H9 (cell line): ENCODE measurements around the gene DNMT3B. TPM values are rescaled to one million over a fixed set of nuclear protein-coding genes. Genes with fewer than 3 reads are reported as not detected.
"Not testable (repeated sequence)": the region's sequence is repeated elsewhere in the genome, so short reads cannot be mapped to it uniquely, and the experiment has no call there.

ENCODE experiments used
- DNase-seq: peaks from one replicate; pipeline ENCODE4 v3.0.0-alpha.2; 2017
- H2AFZ ChIP-seq: one replicate; pipeline ENCODE4 v1.6.1; 2013; ENCODE audit warnings: mild to moderate bottlenecking, low read length, control low read depth, moderate library complexity
- H2AK5ac ChIP-seq: 2 replicates; pipeline ENCODE4 v1.6.1; 2013; ENCODE audit warnings: low read length, control low read depth, mixed read lengths; ENCODE audit not compliant: insufficient read length
- H2BK120ac ChIP-seq: one replicate; pipeline ENCODE4 v1.6.1; 2013; ENCODE audit warnings: low read depth, mild to moderate bottlenecking, low read length, control low read depth, inconsistent platforms; ENCODE audit not compliant: poor library complexity, severe bottlenecking
- H2BK12ac ChIP-seq: 2 replicates; pipeline ENCODE4 v1.6.1; 2013; ENCODE audit warnings: low read length, control low read depth, mixed read lengths, low read depth; ENCODE audit not compliant: insufficient read length
- H2BK15ac ChIP-seq: 2 replicates; pipeline ENCODE4 v1.6.1; 2013; ENCODE audit warnings: low read depth, low read length, control low read depth
- H2BK20ac ChIP-seq: one replicate; pipeline ENCODE4 v1.6.1; 2013; ENCODE audit warnings: low read depth, mild to moderate bottlenecking, low read length, control low read depth, inconsistent platforms; ENCODE audit not compliant: poor library complexity, severe bottlenecking
- H2BK5ac ChIP-seq: 2 replicates; pipeline ENCODE4 v1.6.1; 2013; ENCODE audit warnings: low read length, control low read depth, mixed read lengths; ENCODE audit not compliant: insufficient read length
- H3K14ac ChIP-seq: 2 replicates; pipeline ENCODE4 v1.6.1; 2013; ENCODE audit warnings: low read length, control low read depth; ENCODE audit not compliant: insufficient read depth
- H3K18ac ChIP-seq: 2 replicates; pipeline ENCODE4 v1.6.1; 2013; ENCODE audit warnings: low read depth, mild to moderate bottlenecking, mixed read lengths, low read length, control low read depth; ENCODE audit not compliant: insufficient read length
- H3K23ac ChIP-seq: 2 replicates; pipeline ENCODE4 v1.6.1; 2013; ENCODE audit warnings: low read length, control low read depth, mixed read lengths, low read depth; ENCODE audit not compliant: insufficient read length
- H3K23me2 ChIP-seq: 2 replicates; pipeline ENCODE4 v1.6.1; 2013; ENCODE audit warnings: low read depth, mild to moderate bottlenecking, mixed read lengths, low read length, control low read depth; ENCODE audit not compliant: insufficient read length, poor library complexity, severe bottlenecking
- H3K27ac ChIP-seq: 2 replicates; pipeline ENCODE4 v1.5.1; 2013; ENCODE audit warnings: low read length, control low read depth, mixed read lengths, low read depth; ENCODE audit not compliant: insufficient read length
- H3K27me3 ChIP-seq: 2 replicates; pipeline ENCODE4 v1.6.1; 2013; ENCODE audit warnings: low read length, control low read depth, inconsistent platforms; ENCODE audit not compliant: insufficient read depth
- H3K4ac ChIP-seq: 2 replicates; pipeline ENCODE4 v1.6.1; 2013; ENCODE audit warnings: low read depth, mild to moderate bottlenecking, control low read depth, inconsistent platforms, low read length, moderate library complexity
- H3K4me1 ChIP-seq: 2 replicates; pipeline ENCODE4 v1.6.1; 2013; ENCODE audit warnings: low read length, control low read depth, inconsistent platforms; ENCODE audit not compliant: insufficient read depth
- H3K4me2 ChIP-seq: 2 replicates; pipeline ENCODE4 v1.6.1; 2013; ENCODE audit warnings: low read length, control low read depth, mixed read lengths; ENCODE audit not compliant: insufficient read length, insufficient read depth
- H3K56ac ChIP-seq: 2 replicates; pipeline ENCODE4 v1.6.1; 2013; ENCODE audit warnings: low read depth, mild to moderate bottlenecking, mixed read lengths, low read length, control low read depth; ENCODE audit not compliant: insufficient read length
- H3K79me1 ChIP-seq: 2 replicates; pipeline ENCODE4 v1.6.1; 2013; ENCODE audit warnings: low read depth, mild to moderate bottlenecking, moderate library complexity, low read length, control low read depth, inconsistent platforms; ENCODE audit not compliant: insufficient read depth, poor library complexity, severe bottlenecking
- H3K79me2 ChIP-seq: 2 replicates; pipeline ENCODE4 v1.6.1; 2013; ENCODE audit warnings: low read length, control low read depth, inconsistent platforms; ENCODE audit not compliant: insufficient read depth
- H3K9ac ChIP-seq: 2 replicates; pipeline ENCODE4 v1.6.1; 2013; ENCODE audit warnings: low read length, control low read depth, mixed read lengths; ENCODE audit not compliant: insufficient read length; ENCODE audit errors: extremely low read depth
- H3K9me3 ChIP-seq: one replicate; pipeline ENCODE4 v1.6.1; 2013; ENCODE audit warnings: low read depth, low read length, inconsistent platforms; ENCODE audit not compliant: control insufficient read depth
- H3T11ph ChIP-seq: one replicate; pipeline ENCODE4 v1.6.1; 2013; ENCODE audit warnings: mild to moderate bottlenecking, low read length, control low read depth, inconsistent platforms
- H4K20me1 ChIP-seq: one replicate; pipeline ENCODE4 v1.6.1; 2013; ENCODE audit not compliant: control insufficient read depth, insufficient read length, insufficient read depth
- H4K5ac ChIP-seq: 2 replicates; pipeline ENCODE4 v1.6.1; 2013; ENCODE audit warnings: low read depth, mild to moderate bottlenecking, mixed read lengths, low read length, control low read depth; ENCODE audit not compliant: insufficient read length
- H4K8ac ChIP-seq: replicated peaks from 2 replicates; pipeline ENCODE4 v1.6.1; 2013; ENCODE audit warnings: low read length, control low read depth, mixed read lengths, low read depth; ENCODE audit not compliant: insufficient read length
- H4K91ac ChIP-seq: 2 replicates; pipeline ENCODE4 v1.6.1; 2013; ENCODE audit warnings: low read depth, mild to moderate bottlenecking, moderate library complexity, mixed read lengths, low read length, control low read depth; ENCODE audit not compliant: insufficient read length
- H3K27ac Mint-ChIP-seq, 3 experiments: 2 replicates in 2 of 3; 3 replicates in 1 of 3; pipeline ENCODE4 v1.8.0; 2020 to 2021; ENCODE audit warnings: mixed read lengths in 3 of 3, mild to moderate bottlenecking in 1 of 3, moderate library complexity in 1 of 3
- H3K27me3 Mint-ChIP-seq: 2 replicates; pipeline ENCODE4 v1.8.0; 2021; ENCODE audit warnings: low read depth, mild to moderate bottlenecking, moderate library complexity, mixed read lengths
- H3K36me3 Mint-ChIP-seq, 3 experiments: 2 replicates in 2 of 3; 3 replicates in 1 of 3; pipeline ENCODE4 v1.8.0; 2020 to 2021; ENCODE audit warnings: low read depth in 3 of 3, mixed read lengths in 3 of 3; ENCODE audit not compliant: insufficient read depth in 1 of 3
- H3K4me1 Mint-ChIP-seq, 2 experiments: 2 replicates each; pipeline ENCODE4 v1.8.0; 2020; ENCODE audit warnings: mixed read lengths in 2 of 2
- H3K4me3 Mint-ChIP-seq, 2 experiments: 2 replicates in 1 of 2; 3 replicates in 1 of 2; pipeline ENCODE4 v1.8.0; 2020 to 2021; ENCODE audit warnings: mild to moderate bottlenecking in 2 of 2, mixed read lengths in 2 of 2, moderate library complexity in 1 of 2
- H3K9me3 Mint-ChIP-seq, 2 experiments: 2 replicates in 1 of 2; 3 replicates in 1 of 2; pipeline ENCODE4 v1.8.0; 2020; ENCODE audit warnings: mild to moderate bottlenecking in 2 of 2, mixed read lengths in 2 of 2, moderate library complexity in 1 of 2
- WGBS: extraction: QIAGEN DNeasy Blood & Tissue Kit; methylation state at CpG from one replicate; pipeline ENCODE4 v1.1.7; 2013; ENCODE audit warnings: missing lambda C conversion rate, low lambda C conversion rate, mixed read lengths; ENCODE audit not compliant: insufficient read length; ENCODE audit errors: extremely low coverage; 5-methylcytosine and 5-hydroxymethylcytosine counted together
- total RNA-seq: library from RNA; stranded (reverse); gene quantifications from 2 replicates; pipeline ENCODE4 v1.2.1, GENCODE V29; 2021

The DNMT3B gene
- total RNA-seq, 1 experiment from 2014 or later: 980 TPM

GRCh38 chr20:32729334-32729733 is 32.9 kb upstream of the DNMT3B start:
- not testable (repeated sequence) for H2BK12ac ChIP-seq, H3K27me3 Mint-ChIP-seq
- H3K36me3 Mint-ChIP-seq: peaks cover 27 to 60% (median 44%) of the 10 kb centered on the region in 3 experiments; a peak in 6 of 7 replicates

More at GRCh38 chr20:32729334-32729733, 32.9 kb upstream of the DNMT3B start:
- H3K9me3 ChIP-seq, H2AFZ ChIP-seq, H3K56ac ChIP-seq, H2AK5ac ChIP-seq, H3K27ac ChIP-seq, H3K4me1 ChIP-seq, H2BK120ac ChIP-seq, DNase-seq, H3K14ac ChIP-seq, H3T11ph ChIP-seq, H4K8ac ChIP-seq, H4K5ac ChIP-seq, H4K20me1 ChIP-seq, H2BK5ac ChIP-seq, H3K27me3 ChIP-seq, H3K9me3 Mint-ChIP-seq, H3K4ac ChIP-seq, H3K79me1 ChIP-seq, H3K79me2 ChIP-seq, H3K4me2 ChIP-seq, H4K91ac ChIP-seq, H2BK15ac ChIP-seq, H3K18ac ChIP-seq, H3K4me3 Mint-ChIP-seq, H3K23ac ChIP-seq, H2BK20ac ChIP-seq, H3K9ac ChIP-seq, H3K23me2 ChIP-seq: not testable (repeated sequence)
- Mint-ChIP-seq H3K27ac (peak overlapping the region in 1 of 3 experiments; percentile 34; a peak in 1 of 7 replicates), H3K4me1 (peaks cover 12% of the 10 kb centered on the region in 2 experiments)
- no CpG with 5 or more reads among the region's 5 CpGs for WGBS
